KMS-11 (cell line): ENCODE results near the gene MOB3C.
"Not testable (repeated sequence)": the region's sequence is repeated elsewhere in the genome, so short reads cannot be mapped to it uniquely, and the experiment has no call there.

Source experiments
- H2AFZ ChIP-seq: fragments of 200-600 bp; sonication (generic); 2 replicates; pipeline ENCODE4 v1.6.1; 2016; ENCODE audit warnings: antibody characterized with exemption, mixed run types, low read depth
- H3K27ac ChIP-seq: fragments of 200-600 bp; sonication (generic); 2 replicates; pipeline ENCODE4 v1.6.1; 2016; ENCODE audit warnings: mild to moderate bottlenecking, mixed run types
- H3K27me3 ChIP-seq: fragments of 200-600 bp; sonication (generic); 2 replicates; pipeline ENCODE4 v1.6.1; 2017; ENCODE audit warnings: mild to moderate bottlenecking, low read depth, mixed run types, moderate library complexity; ENCODE audit not compliant: insufficient read depth
- H3K36me3 ChIP-seq: fragments of 200-600 bp; sonication (generic); 2 replicates; pipeline ENCODE4 v1.6.1; 2017; ENCODE audit warnings: mild to moderate bottlenecking, mixed run types; ENCODE audit not compliant: insufficient read depth
- H3K4me1 ChIP-seq: fragments of 200-600 bp; sonication (generic); 2 replicates; pipeline ENCODE4 v1.6.1; 2016; ENCODE audit warnings: mild to moderate bottlenecking, low read depth, mixed run types; ENCODE audit not compliant: poor library complexity, severe bottlenecking
- H3K4me2 ChIP-seq: fragments of 200-600 bp; sonication (generic); 2 replicates; pipeline ENCODE4 v1.7.0; 2016; ENCODE audit warnings: mild to moderate bottlenecking, mixed run types
- H3K4me3 ChIP-seq: fragments of 200-600 bp; sonication (generic); IDR thresholded peaks from 2 replicates; pipeline ENCODE4 v1.6.1; 2017; ENCODE audit warnings: low read depth, low read length, mixed read lengths; ENCODE audit not compliant: insufficient read depth
- H3K79me2 ChIP-seq: fragments of 200-600 bp; sonication (generic); 2 replicates; pipeline ENCODE4 v1.6.1; 2016; ENCODE audit warnings: low read depth, mixed run types; ENCODE audit not compliant: insufficient read depth
- H3K9ac ChIP-seq: fragments of 200-600 bp; sonication (generic); 2 replicates; pipeline ENCODE4 v1.6.1; 2016; ENCODE audit warnings: mild to moderate bottlenecking, mixed run types
- H4K20me1 ChIP-seq: fragments of 200-600 bp; sonication (generic); 2 replicates; pipeline ENCODE4 v1.6.1; 2016; ENCODE audit warnings: mild to moderate bottlenecking, mixed run types; ENCODE audit not compliant: insufficient read depth
- TF ChIP-seq, protein P1 (sequence below): fragments of 200-600 bp; sonication (generic); conservative IDR thresholded peaks from 2 replicates; pipeline ENCODE4 v1.6.1; 2017; ENCODE audit warnings: low read depth, mild to moderate bottlenecking, antibody characterized with exemption, low read length, moderate library complexity, mixed read lengths

The MOB3C gene

GRCh38 chr1:46653405-46653958 is 36.9 kb upstream of the MOB3C start:
- TF ChIP-seq, protein P1, sequence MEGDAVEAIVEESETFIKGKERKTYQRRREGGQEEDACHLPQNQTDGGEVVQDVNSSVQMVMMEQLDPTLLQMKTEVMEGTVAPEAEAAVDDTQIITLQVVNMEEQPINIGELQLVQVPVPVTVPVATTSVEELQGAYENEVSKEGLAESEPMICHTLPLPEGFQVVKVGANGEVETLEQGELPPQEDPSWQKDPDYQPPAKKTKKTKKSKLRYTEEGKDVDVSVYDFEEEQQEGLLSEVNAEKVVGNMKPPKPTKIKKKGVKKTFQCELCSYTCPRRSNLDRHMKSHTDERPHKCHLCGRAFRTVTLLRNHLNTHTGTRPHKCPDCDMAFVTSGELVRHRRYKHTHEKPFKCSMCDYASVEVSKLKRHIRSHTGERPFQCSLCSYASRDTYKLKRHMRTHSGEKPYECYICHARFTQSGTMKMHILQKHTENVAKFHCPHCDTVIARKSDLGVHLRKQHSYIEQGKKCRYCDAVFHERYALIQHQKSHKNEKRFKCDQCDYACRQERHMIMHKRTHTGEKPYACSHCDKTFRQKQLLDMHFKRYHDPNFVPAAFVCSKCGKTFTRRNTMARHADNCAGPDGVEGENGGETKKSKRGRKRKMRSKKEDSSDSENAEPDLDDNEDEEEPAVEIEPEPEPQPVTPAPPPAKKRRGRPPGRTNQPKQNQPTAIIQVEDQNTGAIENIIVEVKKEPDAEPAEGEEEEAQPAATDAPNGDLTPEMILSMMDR: no peak
- Histone ChIP-seq H2AFZ (no peak overlapping the region), H3K4me1 (no peaks in the 10 kb centered on the region), H3K79me2 (no peaks in the 10 kb centered on the region), H3K9ac (no peak overlapping the region), H3K27ac (no peak overlapping the region), H3K4me3 (no peak overlapping the region), H4K20me1 (no peaks in the 10 kb centered on the region), H3K36me3 (no peaks in the 10 kb centered on the region), H3K4me2 (no peak overlapping the region), H3K27me3 (no peaks in the 10 kb centered on the region)

- no peaks in the 10 kb centered on the region for H3K36me3 ChIP-seq
- no peaks in the 10 kb centered on the region for H3K79me2 ChIP-seq
Observed at GRCh38 chr1:46652321-46653100, 35.9 kb upstream of the MOB3C start.

DNA sequence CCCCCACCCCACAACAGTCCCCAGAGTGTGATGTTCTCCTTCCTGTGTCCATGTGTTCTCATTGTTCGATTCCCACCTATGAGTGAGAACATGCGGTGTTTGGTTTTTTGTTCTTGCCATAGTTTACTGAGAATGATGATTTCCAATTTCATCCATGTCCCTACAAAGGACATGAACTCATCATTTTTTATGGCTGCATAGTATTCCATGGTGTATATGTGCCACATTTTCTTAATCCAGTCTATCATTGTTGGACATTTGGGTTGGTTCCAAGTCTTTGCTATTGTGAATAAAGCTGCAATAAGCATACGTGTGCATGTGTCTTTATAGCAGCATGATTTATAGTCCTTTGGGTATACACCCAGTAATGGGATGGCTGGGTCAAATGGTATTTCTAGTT is 34.5 kb upstream of the MOB3C start:
- not testable (repeated sequence) for H3K9ac ChIP-seq, H3K27ac ChIP-seq, H2AFZ ChIP-seq, H3K36me3 ChIP-seq, H4K20me1 ChIP-seq, H3K4me1 ChIP-seq, H3K4me3 ChIP-seq, H3K4me2 ChIP-seq, H3K79me2 ChIP-seq, H3K27me3 ChIP-seq

More at GRCh38 chr1:46652321-46653100, 35.9 kb upstream of the MOB3C start:
- H2AFZ ChIP-seq: no peak overlapping the region
- H3K4me3 ChIP-seq: no peak overlapping the region
- TF ChIP-seq, protein P1: no peak
- no peaks in the 10 kb centered on the region for H3K27me3 ChIP-seq
- no peaks in the 10 kb centered on the region for H3K4me1 ChIP-seq
- H3K27ac ChIP-seq: no peak overlapping the region
- H4K20me1 ChIP-seq: no peaks in the 10 kb centered on the region
- no peak overlapping the region for H3K9ac ChIP-seq
- H3K4me2 ChIP-seq: no peak overlapping the region

- Histone ChIP-seq H4K20me1 (no peaks in the 10 kb centered on the region), H3K79me2 (no peaks in the 10 kb centered on the region), H3K27ac (no peak overlapping the region), H3K4me2 (no peak overlapping the region), H3K36me3 (no peaks in the 10 kb centered on the region), H3K4me3 (no peak overlapping the region), H2AFZ (no peak overlapping the region), H3K4me1 (no peaks in the 10 kb centered on the region), H3K27me3 (no peaks in the 10 kb centered on the region), H3K9ac (no peak overlapping the region)
- TF ChIP-seq, protein P1: no peak
Observed at GRCh38 chr1:46650491-46650890, 33.9 kb upstream of the MOB3C start.

GRCh38 chr1:46649764-46650163 is 33.2 kb upstream of the MOB3C start:
- H3K4me2 ChIP-seq: no peak overlapping the region
- no peak overlapping the region for H3K9ac ChIP-seq
- no peak overlapping the region for H3K4me3 ChIP-seq
- no peaks in the 10 kb centered on the region for H4K20me1 ChIP-seq
- TF ChIP-seq, protein P1: no peak
- no peak overlapping the region for H2AFZ ChIP-seq
- H3K36me3 ChIP-seq: no peaks in the 10 kb centered on the region
- no peaks in the 10 kb centered on the region for H3K79me2 ChIP-seq
- no peaks in the 10 kb centered on the region for H3K4me1 ChIP-seq
- no peaks in the 10 kb centered on the region for H3K27me3 ChIP-seq
- H3K27ac ChIP-seq: no peak overlapping the region
